Cardiac atrium fibroblast (primary cell): ENCODE measurements around the gene PALM3. TPM values are rescaled to one million over a fixed set of nuclear protein-coding genes. Genes with fewer than 3 reads are reported as not detected.

ENCODE experiments used
- total RNA-seq: library from RNA; depleted of rRNA; stranded (reverse); fragments of >200 nt; gene quantifications from 2 replicates; pipeline ENCODE4 v1.2.3, GENCODE V29; 2015

The PALM3 gene
- total RNA-seq, result 0.54 TPM in 1 of 2 replicates, not detected in the other

GRCh38 chr19:14061751-14062557, at the start of gene PALM3:
Gene PALM3 (minus strand): TSS chr19:14062076. CDS start chr19:14061980, 96 bp downstream.

GRCh38 chr19:14090509-14091080, 28.7 kb upstream of the PALM3 start, which contains the start of gene SAMD1:
Gene SAMD1 (minus strand): TSS chr19:14090751.

GRCh38 chr19:14085309-14085995, 23.6 kb upstream of the PALM3 start, which contains the start of gene C19orf67:
Gene C19orf67 (minus strand): TSS chr19:14085783. CDS start chr19:14085627, 156 bp downstream.

GRCh38 chr19:14072535-14073260, 10.8 kb upstream of the PALM3 start, which contains the start of gene MISP3:
Gene MISP3 (plus strand): TSS chr19:14072786. CDS start chr19:14073310, 524 bp downstream.

GRCh38 chr19:14031719-14032480, 30.0 kb downstream of the PALM3 start, which contains the start of gene IL27RA:
Gene IL27RA (plus strand): TSS chr19:14031762. CDS start chr19:14031873, 111 bp downstream.

GRCh38 chr19:14027856-14028450, 33.9 kb downstream of the PALM3 start, which contains the start of gene RLN3:
Gene RLN3 (plus strand): TSS chr19:14028148. CDS start chr19:14028205, 57 bp downstream.

GRCh38 chr19:14006085-14006765, 55.7 kb downstream of the PALM3 start, which contains the start of gene RFX1:
Gene RFX1 (minus strand): TSS chr19:14006320. CDS start chr19:13993843, 12,477 bp downstream.

Other genes with a start within 250 kb of the PALM3 start
- gene NANOS3, start 184.9 kb downstream of the PALM3 start, total RNA-seq, result not detected in 2 replicates
- 0.18 and 0.49 TPM in 2 replicates for gene BRME1, start 156.0 kb downstream of the PALM3 start, total RNA-seq
- gene CC2D1A, start 155.9 kb downstream of the PALM3 start, total RNA-seq, result 16.6 and 16.8 TPM in 2 replicates
- gene PODNL1, start 123.7 kb downstream of the PALM3 start, total RNA-seq, result 0.36 TPM in 1 of 2 replicates, not detected in the other
- 16.2 and 20.9 TPM in 2 replicates for gene DCAF15, start 109.6 kb downstream of the PALM3 start, total RNA-seq
- gene RFX1, start 55.8 kb downstream of the PALM3 start, total RNA-seq, result 2.0 and 4.9 TPM in 2 replicates
- gene RLN3, start 33.9 kb downstream of the PALM3 start, total RNA-seq, result not detected in 2 replicates
- 1.1 TPM in 2 replicates for gene IL27RA, start 30.3 kb downstream of the PALM3 start, total RNA-seq
- 0.65 TPM in 1 of 2 replicates, not detected in the other for gene MISP3, start 10.7 kb upstream of the PALM3 start, total RNA-seq
- not detected in 2 replicates for gene C19orf67, start 23.7 kb upstream of the PALM3 start, total RNA-seq
- 33.2 and 49.4 TPM in 2 replicates for gene SAMD1, start 28.7 kb upstream of the PALM3 start, total RNA-seq
- gene PRKACA, start 55.7 kb upstream of the PALM3 start, total RNA-seq, result 59.8 and 75.0 TPM in 2 replicates
- 5.7 and 19.5 TPM in 2 replicates for gene ASF1B, start 74.5 kb upstream of the PALM3 start, total RNA-seq
- 7.6 and 9.1 TPM in 2 replicates for gene ADGRL1, start 144.1 kb upstream of the PALM3 start, total RNA-seq